Smooth muscle cell of the umbilical artery (primary cell): ENCODE measurements around the gene ITGA4. TPM values are rescaled to one million over a fixed set of nuclear protein-coding genes. Genes with fewer than 3 reads are reported as not detected.

ENCODE experiments used
- total RNA-seq: library from RNA; depleted of rRNA; stranded (reverse); fragments of >200 nt; gene quantifications from 2 replicates; pipeline ENCODE4 v1.2.3, GENCODE V29; 2014

ITGA4 gene
- 151 and 266 TPM in 2 replicates for total RNA-seq

GRCh38 chr2:181457121-181457740 lies at the start of gene ITGA4:
Gene ITGA4, plus strand, starts transcription at chr2:181457386. Its CDS starts 269 bp downstream, at chr2:181457655.

Other genes starting within 250 kb of the ITGA4 start
- 0.18 TPM in 1 of 2 replicates, not detected in the other for gene CERKL, start 199.7 kb downstream of the ITGA4 start, total RNA-seq
- not detected in 2 replicates for gene NEUROD1, start 223.1 kb downstream of the ITGA4 start, total RNA-seq